Breast epithelium (tissue), 3 donors: Measurements from ENCODE around the gene ATP2C2.

Experiments
- POLR2AphosphoS5 ChIP-seq, 3 donors: sonication (generic); formaldehyde crosslinking; IDR thresholded peaks; one replicate each; pipeline ENCODE4 v1.6.1; 2017; ENCODE audit warnings: antibody characterized with exemption in 3 of 3
- TF ChIP-seq, protein P1 (sequence below), 3 donors: fragments of 450-650 bp; IDR thresholded peaks; one replicate each; pipeline ENCODE4 v1.5.1; 2016 to 2017; ENCODE audit warnings: antibody characterized with exemption in 3 of 3, mild to moderate bottlenecking in 3 of 3, moderate library complexity in 3 of 3

DNA sequence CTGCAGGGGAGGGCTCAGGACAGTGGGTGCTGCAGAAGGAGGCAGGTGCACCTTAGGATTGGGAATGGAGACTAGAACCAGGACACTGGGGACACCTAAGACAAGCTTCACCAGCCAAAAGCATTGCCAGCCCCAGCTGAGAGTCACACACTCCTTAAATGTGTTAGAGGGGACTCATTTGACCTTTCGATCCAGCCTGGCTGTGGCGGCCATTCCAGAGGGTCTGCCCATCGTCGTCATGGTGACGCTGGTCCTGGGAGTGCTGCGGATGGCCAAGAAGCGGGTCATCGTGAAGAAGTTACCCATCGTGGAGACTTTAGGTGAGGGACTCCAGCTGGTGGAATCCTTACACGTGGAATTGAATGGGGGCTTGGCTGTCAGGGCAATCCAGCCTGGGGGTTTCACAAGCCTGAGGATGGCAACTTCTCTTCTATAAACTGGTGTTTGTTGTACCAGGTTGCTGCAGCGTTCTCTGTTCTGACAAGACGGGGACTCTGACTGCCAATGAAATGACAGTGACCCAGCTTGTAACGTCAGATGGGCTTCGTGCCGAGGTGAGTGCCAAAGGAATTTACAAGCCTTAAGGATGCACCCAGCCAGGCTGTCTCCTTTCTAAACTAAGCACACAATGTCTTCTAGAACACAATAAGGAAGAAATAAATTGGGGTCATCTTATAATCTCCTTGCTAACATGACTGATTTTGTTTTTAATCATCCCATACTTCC, 70.8 kb downstream of the ATP2C2 start:
- TF ChIP-seq, protein P1, sequence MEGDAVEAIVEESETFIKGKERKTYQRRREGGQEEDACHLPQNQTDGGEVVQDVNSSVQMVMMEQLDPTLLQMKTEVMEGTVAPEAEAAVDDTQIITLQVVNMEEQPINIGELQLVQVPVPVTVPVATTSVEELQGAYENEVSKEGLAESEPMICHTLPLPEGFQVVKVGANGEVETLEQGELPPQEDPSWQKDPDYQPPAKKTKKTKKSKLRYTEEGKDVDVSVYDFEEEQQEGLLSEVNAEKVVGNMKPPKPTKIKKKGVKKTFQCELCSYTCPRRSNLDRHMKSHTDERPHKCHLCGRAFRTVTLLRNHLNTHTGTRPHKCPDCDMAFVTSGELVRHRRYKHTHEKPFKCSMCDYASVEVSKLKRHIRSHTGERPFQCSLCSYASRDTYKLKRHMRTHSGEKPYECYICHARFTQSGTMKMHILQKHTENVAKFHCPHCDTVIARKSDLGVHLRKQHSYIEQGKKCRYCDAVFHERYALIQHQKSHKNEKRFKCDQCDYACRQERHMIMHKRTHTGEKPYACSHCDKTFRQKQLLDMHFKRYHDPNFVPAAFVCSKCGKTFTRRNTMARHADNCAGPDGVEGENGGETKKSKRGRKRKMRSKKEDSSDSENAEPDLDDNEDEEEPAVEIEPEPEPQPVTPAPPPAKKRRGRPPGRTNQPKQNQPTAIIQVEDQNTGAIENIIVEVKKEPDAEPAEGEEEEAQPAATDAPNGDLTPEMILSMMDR (IDR thresholded peaks at IDR 0.05) = no peak
- TF ChIP-seq POLR2AphosphoS5 (IDR thresholded peaks at IDR 0.05) = no peak
